ENCODE results near the gene SDR42E1.

SDR42E1 gene

GRCh38 chr16:82011199-82011641, at the start of gene SDR42E1:
SDR42E1 (minus strand) TSS chr16:82011470; CDS start chr16:82000858, 10,612 bp downstream.
- DNase-seq (ENCODE audit: low spot score), result no peak

GRCh38 chr16:82059983-82060421, 48.7 kb upstream of the SDR42E1 start:
- DNase-seq (ENCODE audit: low spot score), result no peak

- no peak for DNase-seq (ENCODE audit: low spot score)
These were observed 48.1 kb upstream of the SDR42E1 start for GRCh38 chr16:82059161-82059982.

GRCh38 chr16:82056550-82056896, 45.3 kb upstream of the SDR42E1 start:
- no peak for DNase-seq (ENCODE audit: low spot score)

GRCh38 chr16:82055728-82056549, 44.7 kb upstream of the SDR42E1 start:
- no peak for DNase-seq (ENCODE audit: low spot score)

GRCh38 chr16:82055117-82055516, 43.8 kb upstream of the SDR42E1 start:
- no peak for DNase-seq (ENCODE audit: low spot score)

GRCh38 chr16:82051656-82052055, 40.4 kb upstream of the SDR42E1 start:
- no peak for DNase-seq (ENCODE audit: low spot score)

GRCh38 chr16:82050909-82051357, 39.7 kb upstream of the SDR42E1 start:
- no peak for DNase-seq (ENCODE audit: low spot score)

GRCh38 chr16:82050506-82050905, 39.2 kb upstream of the SDR42E1 start:
- no peak for DNase-seq (ENCODE audit: low spot score)

GRCh38 chr16:82049484-82049883, 38.2 kb upstream of the SDR42E1 start:
- DNase-seq (ENCODE audit: low spot score), result no peak

GRCh38 chr16:82047787-82048186, 36.5 kb upstream of the SDR42E1 start:
- no peak for DNase-seq (ENCODE audit: low spot score)

- DNase-seq (ENCODE audit: low spot score), result no peak
These were observed 36.1 kb upstream of the SDR42E1 start for GRCh38 chr16:82047374-82047773.

- DNase-seq (ENCODE audit: low spot score), result no peak
These were observed 35.7 kb upstream of the SDR42E1 start for GRCh38 chr16:82046941-82047340.

- no peak for DNase-seq (ENCODE audit: low spot score)
These were observed 35.3 kb upstream of the SDR42E1 start for GRCh38 chr16:82046541-82046940.

- DNase-seq (ENCODE audit: low spot score), result no peak
These were observed 34.2 kb upstream of the SDR42E1 start for GRCh38 chr16:82045465-82045864.

- no peak for DNase-seq (ENCODE audit: low spot score)
These were observed 33.3 kb upstream of the SDR42E1 start for GRCh38 chr16:82044585-82044911.

GRCh38 chr16:82043680-82044584, 32.7 kb upstream of the SDR42E1 start:
- DNase-seq (ENCODE audit: low spot score), result no peak

- DNase-seq (ENCODE audit: low spot score), result no peak
These were observed 31.6 kb upstream of the SDR42E1 start for GRCh38 chr16:82042846-82043245.

GRCh38 chr16:82042144-82042543, 30.9 kb upstream of the SDR42E1 start:
- no peak for DNase-seq (ENCODE audit: low spot score)

- no peak for DNase-seq (ENCODE audit: low spot score)
These were observed 30.3 kb upstream of the SDR42E1 start for GRCh38 chr16:82041542-82041941.

GRCh38 chr16:82040296-82040695, 29.0 kb upstream of the SDR42E1 start:
- no peak for DNase-seq (ENCODE audit: low spot score)

GRCh38 chr16:82037666-82038065, 26.4 kb upstream of the SDR42E1 start:
- no peak for DNase-seq (ENCODE audit: low spot score)
